H9 (cell line): ENCODE data around the gene GBP2. TPM values are rescaled to one million over a fixed set of nuclear protein-coding genes. Genes with fewer than 3 reads are reported as not detected.

Experiments
- DNase-seq: peaks from one replicate; pipeline ENCODE4 v3.0.0-alpha.2; 2017
- H2AFZ ChIP-seq: one replicate; pipeline ENCODE4 v1.6.1; 2013; ENCODE audit warnings: mild to moderate bottlenecking, low read length, control low read depth, moderate library complexity
- H2AK5ac ChIP-seq: 2 replicates; pipeline ENCODE4 v1.6.1; 2013; ENCODE audit warnings: low read length, control low read depth, mixed read lengths; ENCODE audit not compliant: insufficient read length
- H2BK120ac ChIP-seq: one replicate; pipeline ENCODE4 v1.6.1; 2013; ENCODE audit warnings: low read depth, mild to moderate bottlenecking, low read length, control low read depth, inconsistent platforms; ENCODE audit not compliant: poor library complexity, severe bottlenecking
- H2BK12ac ChIP-seq: 2 replicates; pipeline ENCODE4 v1.6.1; 2013; ENCODE audit warnings: low read length, control low read depth, mixed read lengths, low read depth; ENCODE audit not compliant: insufficient read length
- H2BK15ac ChIP-seq: 2 replicates; pipeline ENCODE4 v1.6.1; 2013; ENCODE audit warnings: low read depth, low read length, control low read depth
- H2BK20ac ChIP-seq: one replicate; pipeline ENCODE4 v1.6.1; 2013; ENCODE audit warnings: low read depth, mild to moderate bottlenecking, low read length, control low read depth, inconsistent platforms; ENCODE audit not compliant: poor library complexity, severe bottlenecking
- H2BK5ac ChIP-seq: 2 replicates; pipeline ENCODE4 v1.6.1; 2013; ENCODE audit warnings: low read length, control low read depth, mixed read lengths; ENCODE audit not compliant: insufficient read length
- H3K14ac ChIP-seq: 2 replicates; pipeline ENCODE4 v1.6.1; 2013; ENCODE audit warnings: low read length, control low read depth; ENCODE audit not compliant: insufficient read depth
- H3K18ac ChIP-seq: 2 replicates; pipeline ENCODE4 v1.6.1; 2013; ENCODE audit warnings: low read depth, mild to moderate bottlenecking, mixed read lengths, low read length, control low read depth; ENCODE audit not compliant: insufficient read length
- H3K23ac ChIP-seq: 2 replicates; pipeline ENCODE4 v1.6.1; 2013; ENCODE audit warnings: low read length, control low read depth, mixed read lengths, low read depth; ENCODE audit not compliant: insufficient read length
- H3K23me2 ChIP-seq: 2 replicates; pipeline ENCODE4 v1.6.1; 2013; ENCODE audit warnings: low read depth, mild to moderate bottlenecking, mixed read lengths, low read length, control low read depth; ENCODE audit not compliant: insufficient read length, poor library complexity, severe bottlenecking
- H3K27ac ChIP-seq: 2 replicates; pipeline ENCODE4 v1.5.1; 2013; ENCODE audit warnings: low read length, control low read depth, mixed read lengths, low read depth; ENCODE audit not compliant: insufficient read length
- H3K27me3 ChIP-seq: 2 replicates; pipeline ENCODE4 v1.6.1; 2013; ENCODE audit warnings: low read length, control low read depth, inconsistent platforms; ENCODE audit not compliant: insufficient read depth
- H3K4ac ChIP-seq: 2 replicates; pipeline ENCODE4 v1.6.1; 2013; ENCODE audit warnings: low read depth, mild to moderate bottlenecking, control low read depth, inconsistent platforms, low read length, moderate library complexity
- H3K4me1 ChIP-seq: 2 replicates; pipeline ENCODE4 v1.6.1; 2013; ENCODE audit warnings: low read length, control low read depth, inconsistent platforms; ENCODE audit not compliant: insufficient read depth
- H3K4me2 ChIP-seq: 2 replicates; pipeline ENCODE4 v1.6.1; 2013; ENCODE audit warnings: low read length, control low read depth, mixed read lengths; ENCODE audit not compliant: insufficient read length, insufficient read depth
- H3K56ac ChIP-seq: 2 replicates; pipeline ENCODE4 v1.6.1; 2013; ENCODE audit warnings: low read depth, mild to moderate bottlenecking, mixed read lengths, low read length, control low read depth; ENCODE audit not compliant: insufficient read length
- H3K79me1 ChIP-seq: 2 replicates; pipeline ENCODE4 v1.6.1; 2013; ENCODE audit warnings: low read depth, mild to moderate bottlenecking, moderate library complexity, low read length, control low read depth, inconsistent platforms; ENCODE audit not compliant: insufficient read depth, poor library complexity, severe bottlenecking
- H3K79me2 ChIP-seq: 2 replicates; pipeline ENCODE4 v1.6.1; 2013; ENCODE audit warnings: low read length, control low read depth, inconsistent platforms; ENCODE audit not compliant: insufficient read depth
- H3K9ac ChIP-seq: 2 replicates; pipeline ENCODE4 v1.6.1; 2013; ENCODE audit warnings: low read length, control low read depth, mixed read lengths; ENCODE audit not compliant: insufficient read length; ENCODE audit errors: extremely low read depth
- H3K9me3 ChIP-seq: one replicate; pipeline ENCODE4 v1.6.1; 2013; ENCODE audit warnings: low read depth, low read length, inconsistent platforms; ENCODE audit not compliant: control insufficient read depth
- H3T11ph ChIP-seq: one replicate; pipeline ENCODE4 v1.6.1; 2013; ENCODE audit warnings: mild to moderate bottlenecking, low read length, control low read depth, inconsistent platforms
- H4K20me1 ChIP-seq: one replicate; pipeline ENCODE4 v1.6.1; 2013; ENCODE audit not compliant: control insufficient read depth, insufficient read length, insufficient read depth
- H4K5ac ChIP-seq: 2 replicates; pipeline ENCODE4 v1.6.1; 2013; ENCODE audit warnings: low read depth, mild to moderate bottlenecking, mixed read lengths, low read length, control low read depth; ENCODE audit not compliant: insufficient read length
- H4K8ac ChIP-seq: replicated peaks from 2 replicates; pipeline ENCODE4 v1.6.1; 2013; ENCODE audit warnings: low read length, control low read depth, mixed read lengths, low read depth; ENCODE audit not compliant: insufficient read length
- H4K91ac ChIP-seq: 2 replicates; pipeline ENCODE4 v1.6.1; 2013; ENCODE audit warnings: low read depth, mild to moderate bottlenecking, moderate library complexity, mixed read lengths, low read length, control low read depth; ENCODE audit not compliant: insufficient read length
- H3K27ac Mint-ChIP-seq, 3 experiments: 2 replicates in 2 of 3; 3 replicates in 1 of 3; pipeline ENCODE4 v1.8.0; 2020 to 2021; ENCODE audit warnings: mixed read lengths in 3 of 3, mild to moderate bottlenecking in 1 of 3, moderate library complexity in 1 of 3
- H3K27me3 Mint-ChIP-seq: 2 replicates; pipeline ENCODE4 v1.8.0; 2021; ENCODE audit warnings: low read depth, mild to moderate bottlenecking, moderate library complexity, mixed read lengths
- H3K36me3 Mint-ChIP-seq, 3 experiments: 2 replicates in 2 of 3; 3 replicates in 1 of 3; pipeline ENCODE4 v1.8.0; 2020 to 2021; ENCODE audit warnings: low read depth in 3 of 3, mixed read lengths in 3 of 3; ENCODE audit not compliant: insufficient read depth in 1 of 3
- H3K4me1 Mint-ChIP-seq, 2 experiments: 2 replicates each; pipeline ENCODE4 v1.8.0; 2020; ENCODE audit warnings: mixed read lengths in 2 of 2
- H3K4me3 Mint-ChIP-seq, 2 experiments: 2 replicates in 1 of 2; 3 replicates in 1 of 2; pipeline ENCODE4 v1.8.0; 2020 to 2021; ENCODE audit warnings: mild to moderate bottlenecking in 2 of 2, mixed read lengths in 2 of 2, moderate library complexity in 1 of 2
- H3K9me3 Mint-ChIP-seq, 2 experiments: 2 replicates in 1 of 2; 3 replicates in 1 of 2; pipeline ENCODE4 v1.8.0; 2020; ENCODE audit warnings: mild to moderate bottlenecking in 2 of 2, mixed read lengths in 2 of 2, moderate library complexity in 1 of 2
- CTCF ChIP-seq: fragments of 200-600 bp; sonication (generic); conservative IDR thresholded peaks from 3 replicates; pipeline ENCODE4 v1.8.0; 2021; ENCODE audit warnings: antibody characterized with exemption, mild to moderate bottlenecking
- WGBS: extraction: QIAGEN DNeasy Blood & Tissue Kit; methylation state at CpG from one replicate; pipeline ENCODE4 v1.1.7; 2013; ENCODE audit warnings: missing lambda C conversion rate, low lambda C conversion rate, mixed read lengths; ENCODE audit not compliant: insufficient read length; ENCODE audit errors: extremely low coverage; 5-methylcytosine and 5-hydroxymethylcytosine counted together
- total RNA-seq: library from RNA; stranded (reverse); gene quantifications from 2 replicates; pipeline ENCODE4 v1.2.1, GENCODE V29; 2021

Gene GBP2
- total RNA-seq, 1 experiment from 2014 or later = not detected

- H3K27ac ChIP-seq = no peak overlapping the region
- H2BK120ac ChIP-seq = no peak overlapping the region
- Mint-ChIP-seq H3K27me3 (no peaks in the 10 kb centered on the region; the same call in 1 of the 2 replicates), H3K4me3 (no peak overlapping the region), H3K4me1 (peaks cover 0 to 3% of the 10 kb centered on the region in 2 experiments; a peak in 1 of 4 replicates), H3K9me3 (peaks cover 3% of the 10 kb centered on the region in 2 experiments; a peak in 2 of 5 replicates), H3K36me3 (no peaks in the 10 kb centered on the region), H3K27ac (peak overlapping the region in 1 of 3 experiments; percentile 78; a peak in 2 of 7 replicates)
- H3T11ph ChIP-seq = no peak overlapping the region
- H2BK5ac ChIP-seq = no peak overlapping the region
- H3K56ac ChIP-seq = no peak overlapping the region
- no peak overlapping the region for H4K8ac ChIP-seq
- no peak overlapping the region for H2BK20ac ChIP-seq
- H3K79me1 ChIP-seq = no peaks in the 10 kb centered on the region
- no peak for TF ChIP-seq CTCF
- H2AK5ac ChIP-seq = no peak overlapping the region
- no peak overlapping the region for H3K14ac ChIP-seq
- H3K9me3 ChIP-seq = no peaks in the 10 kb centered on the region
- no peak for DNase-seq
- H3K9ac ChIP-seq = no peak overlapping the region
- no peak overlapping the region for H3K4me2 ChIP-seq
- H3K4ac ChIP-seq = no peak overlapping the region
- no peaks in the 10 kb centered on the region for H3K27me3 ChIP-seq
- peak overlapping the region; percentile 40 for H2AFZ ChIP-seq
- no peaks in the 10 kb centered on the region for H4K20me1 ChIP-seq
- H3K79me2 ChIP-seq = no peaks in the 10 kb centered on the region
- H3K23ac ChIP-seq = no peak overlapping the region
- H2BK15ac ChIP-seq = no peak overlapping the region
- no CpG with 5 or more reads among the region's 2 CpGs for WGBS
- no peak overlapping the region for H2BK12ac ChIP-seq
- H3K4me1 ChIP-seq = no peaks in the 10 kb centered on the region
- no peaks in the 10 kb centered on the region for H3K23me2 ChIP-seq
- H3K18ac ChIP-seq = no peak overlapping the region
- no peak overlapping the region for H4K5ac ChIP-seq
- H4K91ac ChIP-seq = no peak overlapping the region
Measured at GRCh38 chr1:89143484-89143883, 17.6 kb upstream of the GBP2 start.
